ENCODE measurements around the gene BACE1-AS.
A peak's percentile ranks its signal among the peaks of the same experiment; 100 is the strongest.
"Not testable (repeated sequence)": the region's sequence is repeated elsewhere in the genome, so short reads cannot be mapped to it uniquely, and the experiment has no call there.

The BACE1-AS gene

DNA sequence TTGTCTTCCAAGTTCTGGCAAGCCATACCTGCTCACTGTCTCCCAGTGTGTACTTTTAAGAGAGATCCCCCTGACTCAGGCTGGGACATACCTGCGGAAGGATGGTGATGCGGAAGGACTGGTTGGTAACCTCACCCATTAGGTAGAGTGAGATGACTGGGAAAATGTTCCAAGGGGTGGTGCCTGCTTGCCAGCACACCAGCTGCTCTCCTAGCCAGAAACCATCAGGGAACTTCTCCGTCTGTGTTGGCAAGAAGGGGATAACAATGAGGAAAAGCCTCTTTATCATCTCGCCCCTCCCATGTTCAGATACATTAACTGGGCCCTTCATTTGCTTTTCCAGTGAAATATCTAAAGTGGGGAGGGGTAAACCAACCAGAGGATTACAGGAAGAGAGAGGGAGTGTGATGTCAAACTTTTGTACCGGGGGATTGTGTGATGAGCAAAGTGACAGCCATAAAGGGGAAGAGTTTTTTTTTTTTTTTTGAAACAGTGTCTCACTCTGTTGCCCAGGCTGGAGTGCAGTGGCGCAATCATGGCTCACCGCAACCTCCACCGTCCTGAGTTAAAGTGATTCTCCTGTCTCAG, at the start of gene BACE1-AS:
BACE1-AS (plus strand) TSS at position 538 of the 588 bp plus-strand sequence.
- DNase-seq, result no peak

- DNase-seq, result no peak
Measured at GRCh38 chr11:117248341-117248740, 42.8 kb upstream of the BACE1-AS start.

DNA sequence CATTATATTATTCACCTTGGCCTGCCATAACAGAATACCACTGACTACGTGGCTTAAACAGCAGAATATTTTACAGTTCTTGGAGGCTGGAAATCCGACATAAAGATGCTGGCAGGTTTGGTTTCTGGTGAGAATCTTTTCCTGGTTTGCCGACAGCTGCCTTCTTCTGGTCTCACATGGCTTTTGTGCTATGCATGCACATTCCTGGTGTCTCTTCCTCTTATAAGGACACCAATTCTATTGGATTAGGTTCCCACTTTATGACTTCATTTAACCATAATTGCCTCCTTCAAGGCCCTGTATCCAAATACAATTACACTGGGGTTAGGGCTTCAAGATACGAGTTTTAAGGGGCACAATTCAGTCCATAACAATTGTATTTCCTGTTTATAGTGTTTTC, 41.6 kb upstream of the BACE1-AS start:
- DNase-seq, result no peak

GRCh38 chr11:117251506-117251905, 39.6 kb upstream of the BACE1-AS start:
- no peak for DNase-seq

- DNase-seq, result peak; percentile 73
Measured at GRCh38 chr11:117255966-117256365, 35.2 kb upstream of the BACE1-AS start.

- DNase-seq, result no peak
Measured at GRCh38 chr11:117256573-117256972, 34.6 kb upstream of the BACE1-AS start.

DNA sequence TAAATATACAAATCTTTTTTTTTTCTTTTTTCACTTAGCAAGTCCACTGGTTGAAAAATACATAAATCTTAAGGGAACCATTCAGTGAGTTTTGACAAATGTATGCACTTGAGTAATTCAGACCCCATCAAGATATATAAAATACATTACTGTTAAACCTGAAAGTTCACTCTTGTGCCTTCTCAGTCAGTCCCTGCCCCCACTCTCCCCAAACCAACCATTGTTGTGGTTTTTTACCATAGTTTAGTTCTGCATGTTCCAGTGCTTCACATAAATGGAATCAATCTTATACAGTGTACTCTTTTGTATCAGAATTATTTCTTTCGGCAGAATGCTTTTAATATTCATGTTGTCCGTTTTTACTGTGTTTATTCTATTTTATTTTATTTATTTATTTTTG, 32.6 kb upstream of the BACE1-AS start:
- DNase-seq, result no peak

GRCh38 chr11:117259417-117259816, 31.7 kb upstream of the BACE1-AS start:
- DNase-seq, result no peak

GRCh38 chr11:117264624-117265323, 26.4 kb upstream of the BACE1-AS start:
- DNase-seq, result not testable (repeated sequence)

DNA sequence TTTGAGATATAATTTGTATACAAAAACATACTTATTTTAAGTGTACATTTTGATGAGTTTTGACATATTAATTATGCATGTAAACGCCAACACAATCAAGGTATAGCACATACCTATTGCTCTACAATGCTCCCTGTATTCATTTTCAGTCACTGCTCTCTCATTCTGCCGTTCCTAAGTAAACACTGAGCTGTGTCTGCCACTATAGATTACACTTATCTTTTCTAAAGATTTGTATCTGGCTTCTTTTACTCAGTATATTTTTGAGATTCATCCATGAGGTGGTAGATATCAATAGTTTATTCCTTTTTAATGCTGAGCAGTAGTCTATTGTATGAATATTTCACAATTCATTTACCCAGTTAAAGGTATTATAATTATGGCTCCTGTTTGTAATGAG, 25.4 kb upstream of the BACE1-AS start:
- DNase-seq, result no peak

DNA sequence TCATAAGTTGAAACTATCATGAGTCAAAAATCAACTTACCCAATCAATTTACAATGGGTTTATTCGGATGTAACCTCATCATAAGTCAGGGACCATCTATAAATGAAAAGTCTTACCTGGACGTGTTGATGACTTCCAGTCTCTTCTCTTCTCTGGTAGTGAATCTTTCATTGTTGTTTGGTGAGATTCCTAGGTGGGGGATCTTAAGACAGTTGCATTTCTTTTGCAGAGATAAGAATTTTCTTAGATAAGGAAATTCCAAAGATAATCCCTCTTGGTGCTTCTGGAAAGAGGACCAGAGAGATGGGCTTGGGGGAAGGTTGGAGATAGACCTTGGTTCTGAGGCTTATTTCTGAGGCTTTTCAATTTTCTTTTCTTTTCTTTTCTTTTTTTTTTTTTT, 21.3 kb upstream of the BACE1-AS start:
- no peak for DNase-seq

GRCh38 chr11:117271208-117271607, 19.9 kb upstream of the BACE1-AS start:
- no peak for DNase-seq

DNA sequence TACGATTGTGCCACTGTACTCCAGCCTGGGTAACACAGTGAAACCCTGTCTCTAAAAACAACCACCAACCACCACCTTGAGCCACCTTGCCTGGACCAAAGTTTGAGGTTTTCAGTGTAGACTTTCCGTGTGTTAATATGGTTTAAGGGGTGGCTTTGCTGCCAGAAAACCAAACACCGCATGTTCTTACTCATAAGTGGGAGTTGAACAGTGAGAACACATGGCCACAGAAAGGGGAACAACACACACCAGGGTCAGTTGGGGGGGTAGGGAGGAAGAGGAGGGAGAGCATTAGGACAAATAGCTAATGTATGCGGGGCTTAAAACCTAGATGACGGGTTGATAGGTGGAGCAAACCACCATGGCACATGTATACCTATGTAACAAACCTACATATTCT, 19.0 kb upstream of the BACE1-AS start:
- not testable (repeated sequence) for DNase-seq

GRCh38 chr11:117273550-117274289, 17.4 kb upstream of the BACE1-AS start:
- no peak for DNase-seq

DNA sequence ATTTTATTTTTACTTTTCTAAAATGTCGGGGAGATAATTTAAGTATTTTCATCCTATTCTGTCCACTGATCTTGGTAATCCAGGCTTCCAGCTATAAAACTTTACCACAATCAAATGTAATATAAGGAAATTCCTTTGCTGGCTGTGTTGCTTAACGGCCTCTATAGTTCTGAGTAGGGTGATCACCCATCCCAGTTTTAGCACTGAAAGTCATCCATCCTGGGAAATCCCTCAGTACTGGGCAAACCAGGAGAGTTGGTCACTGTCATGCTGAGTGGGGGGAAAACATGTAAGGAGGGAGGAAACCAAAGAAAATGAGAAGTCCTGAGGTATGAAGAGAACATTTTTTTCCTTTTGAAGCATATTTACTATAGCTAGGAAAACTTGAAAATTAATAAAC, 12.8 kb upstream of the BACE1-AS start:
- no peak for DNase-seq

GRCh38 chr11:117279711-117280376, 11.3 kb upstream of the BACE1-AS start:
- no peak for DNase-seq

- no peak for DNase-seq
Measured at GRCh38 chr11:117281159-117281558, 10.0 kb upstream of the BACE1-AS start.

- DNase-seq, result no peak
Measured at GRCh38 chr11:117281869-117282268, 9.3 kb upstream of the BACE1-AS start.

- DNase-seq, result no peak
Measured at GRCh38 chr11:117282956-117283355, 8.2 kb upstream of the BACE1-AS start.

- no peak for DNase-seq
Measured at GRCh38 chr11:117284053-117284452, 7.1 kb upstream of the BACE1-AS start.

GRCh38 chr11:117286588-117286987, 4.6 kb upstream of the BACE1-AS start:
- DNase-seq, result no peak

DNA sequence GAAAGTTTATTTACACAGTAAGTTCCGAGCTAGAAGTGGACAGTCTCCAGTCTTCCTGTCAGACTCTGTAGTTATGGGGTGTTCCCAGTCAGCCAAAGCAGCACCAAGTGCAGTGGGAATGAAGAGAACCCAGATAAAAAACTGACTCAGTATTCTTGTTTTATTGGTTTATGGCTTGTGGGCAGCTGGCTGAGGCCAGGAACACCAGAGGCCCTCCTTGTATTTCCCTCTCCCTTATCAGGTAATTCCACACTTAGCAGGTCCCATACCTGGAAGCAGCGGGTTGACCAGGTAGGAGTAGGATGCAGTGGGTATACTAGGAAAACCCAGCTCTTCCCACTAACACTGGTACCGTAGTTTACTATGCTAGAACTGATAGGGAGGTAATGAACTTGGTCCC, 3.5 kb upstream of the BACE1-AS start:
- DNase-seq, result no peak

DNA sequence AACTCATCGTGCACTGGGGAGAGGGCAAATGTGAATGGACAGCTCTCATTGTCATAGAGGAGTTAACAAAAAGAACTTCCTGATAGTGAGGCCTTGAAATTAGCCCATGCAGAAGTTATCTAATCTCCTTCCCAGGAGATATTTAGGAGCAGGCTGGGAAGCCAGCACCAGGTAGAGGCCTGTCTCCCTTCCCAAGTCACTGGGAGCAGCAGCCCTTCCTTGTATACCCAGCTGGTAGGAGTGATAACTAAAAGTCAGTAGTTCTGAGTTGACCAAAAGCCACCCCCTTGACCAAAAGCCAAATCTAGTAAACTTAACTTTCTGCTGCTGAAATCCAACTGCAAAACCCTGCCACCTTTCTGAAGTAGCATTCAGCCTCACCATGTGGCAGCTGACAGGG, 1.4 kb upstream of the BACE1-AS start:
- no peak for DNase-seq

DNA sequence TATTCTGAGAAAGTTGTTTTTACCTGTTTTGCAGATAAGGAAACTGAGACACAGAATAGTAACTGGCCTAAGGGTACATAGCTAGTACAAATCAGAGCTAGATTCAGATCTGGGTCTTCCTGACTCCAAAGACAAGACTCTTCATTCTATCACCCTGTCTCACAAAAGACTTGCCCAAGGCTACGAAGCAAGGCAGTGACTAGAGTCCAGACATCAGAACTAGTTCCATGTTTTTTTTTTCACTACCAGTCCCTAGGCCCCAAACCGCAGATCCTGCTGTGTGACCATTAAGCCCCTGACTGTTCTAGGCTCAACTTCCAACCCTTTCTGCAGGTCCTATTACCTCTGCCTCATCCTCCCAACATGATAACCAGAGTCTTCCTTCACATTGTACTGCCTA, 1.5 kb downstream of the BACE1-AS start:
- DNase-seq, result no peak
